Vagina (tissue), 2 donors: Measurements from ENCODE around the gene WDR3.

Experiments used
- CTCF ChIP-seq, 3 experiments: fragments of 450-650 bp in 2 of 3; fragments of 200-600 bp in 1 of 3; sonication (generic) in 1 of 3; IDR thresholded peaks; one replicate each; pipeline ENCODE4 v1.5.1; 2017 to 2019; ENCODE audit warnings: antibody characterized with exemption in 3 of 3, mild to moderate bottlenecking in 2 of 3, moderate library complexity in 2 of 3
- POLR2A ChIP-seq, 2 donors: fragments of 450-650 bp; IDR thresholded peaks; one replicate each; pipeline ENCODE4 v1.6.1; 2017; ENCODE audit warnings: antibody characterized with exemption in 2 of 2, mild to moderate bottlenecking in 2 of 2, moderate library complexity in 2 of 2
- POLR2AphosphoS5 ChIP-seq, 2 donors: sonication (generic); formaldehyde crosslinking; IDR thresholded peaks; one replicate each; pipeline ENCODE4 v1.9.0; 2017; ENCODE audit warnings: antibody characterized with exemption in 2 of 2, mild to moderate bottlenecking in 2 of 2, low read depth in 1 of 2; ENCODE audit not compliant: insufficient read depth in 1 of 2

- TF ChIP-seq POLR2AphosphoS5 (IDR thresholded peaks at IDR 0.05; ENCODE audit: insufficient read depth in 1 of 2, low read depth in 1 of 2) (no peak), CTCF (IDR thresholded peaks at IDR 0.05) (no peak), POLR2A (IDR thresholded peaks at IDR 0.05) (no peak)
These were observed 84.4 kb downstream of the WDR3 start for GRCh38 chr1:118013938-118014337.
